ENCODE measurements around the gene TTK.
A peak's percentile ranks its signal among the peaks of the same experiment; 100 is the strongest.

TTK gene

DNA sequence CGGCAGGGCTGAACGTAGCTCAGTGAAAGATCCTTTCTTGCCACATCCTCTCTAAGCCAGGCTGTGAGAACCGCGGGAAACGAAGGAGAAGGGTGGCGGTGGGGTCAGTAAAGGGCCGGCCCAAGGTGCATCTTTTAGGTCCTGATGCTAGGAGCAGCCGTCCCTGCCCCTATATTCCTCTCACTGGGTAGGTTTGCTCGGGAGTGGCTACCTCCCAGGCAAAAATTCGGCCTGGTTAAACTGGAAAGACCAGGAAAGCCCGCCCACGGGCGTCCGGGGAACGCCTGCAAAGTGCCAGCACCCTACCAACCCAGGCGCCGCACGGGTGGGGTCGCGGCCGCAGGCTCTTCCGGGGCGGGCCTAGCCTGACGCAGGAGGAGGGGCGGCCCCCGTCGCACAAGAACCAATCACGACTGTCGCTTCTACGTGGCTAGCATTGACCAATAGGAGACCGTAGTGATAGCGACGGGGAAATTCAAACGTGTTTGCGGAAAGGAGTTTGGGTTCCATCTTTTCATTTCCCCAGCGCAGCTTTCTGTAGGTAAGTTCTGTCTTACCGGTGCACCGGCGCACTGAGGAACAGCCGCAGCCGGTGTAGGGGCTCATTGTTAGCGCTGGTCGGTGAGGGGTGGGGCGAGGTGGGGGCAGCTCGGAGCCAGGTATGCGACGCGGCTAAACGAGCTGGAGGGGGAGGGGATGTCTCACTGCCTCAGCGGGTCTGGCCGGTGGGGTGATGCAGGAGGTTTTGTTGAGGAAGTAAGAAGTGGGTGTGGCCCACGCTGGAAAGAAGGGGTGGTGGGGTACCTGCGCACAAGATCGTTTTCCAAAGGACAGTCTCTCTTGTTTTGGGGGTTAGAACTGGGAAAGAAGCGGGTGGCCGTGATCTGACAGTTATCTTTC, at the start of gene TTK:
Gene TTK (plus strand): TSS at position 477 of the 900 bp plus-strand sequence. CDS start 1,195 bp downstream, outside the sequence.
- peak; percentile 100 for ATAC-seq

DNA sequence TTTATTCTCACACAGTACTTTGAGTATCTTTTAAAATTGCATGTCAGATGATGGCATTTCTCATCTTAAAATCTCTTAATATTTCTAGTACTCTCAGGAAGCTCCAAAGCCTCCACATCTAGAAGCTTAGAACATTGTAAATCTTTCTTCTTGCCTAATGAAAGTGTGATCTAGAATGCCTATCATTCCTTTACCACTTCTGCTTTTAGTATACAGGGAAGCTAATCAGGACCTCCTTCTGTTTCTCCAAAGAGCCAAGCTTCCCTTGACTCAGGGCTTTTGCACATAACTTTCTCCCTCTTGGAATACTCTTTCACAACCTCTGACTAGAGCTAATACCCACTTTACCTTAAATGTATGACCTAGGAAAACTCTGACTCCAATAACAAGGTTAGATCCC, 49.6 kb upstream of the TTK start:
- no peak for ATAC-seq

DNA sequence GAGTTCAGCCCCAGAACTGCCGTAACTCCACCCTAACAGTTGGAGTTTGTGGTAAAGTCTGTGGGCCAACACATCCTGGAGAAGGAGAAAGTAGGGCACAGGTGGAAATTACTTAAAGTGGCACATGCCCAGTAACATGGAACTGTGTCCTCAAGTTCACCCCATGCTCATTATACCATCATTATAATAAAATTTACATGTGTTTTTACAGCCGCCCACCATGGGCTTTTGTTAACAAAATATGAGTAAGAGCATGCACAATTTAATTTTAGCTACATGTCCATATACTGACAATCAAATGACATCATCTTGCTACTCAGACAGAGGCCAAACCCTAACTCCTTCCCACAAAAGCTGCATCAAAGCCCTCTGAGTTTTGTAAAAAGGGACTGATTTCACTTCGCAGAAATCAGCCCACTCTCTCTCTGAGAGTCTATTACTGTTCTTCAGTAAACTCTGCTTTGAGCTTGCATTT, 39.8 kb upstream of the TTK start:
- no peak for ATAC-seq

DNA sequence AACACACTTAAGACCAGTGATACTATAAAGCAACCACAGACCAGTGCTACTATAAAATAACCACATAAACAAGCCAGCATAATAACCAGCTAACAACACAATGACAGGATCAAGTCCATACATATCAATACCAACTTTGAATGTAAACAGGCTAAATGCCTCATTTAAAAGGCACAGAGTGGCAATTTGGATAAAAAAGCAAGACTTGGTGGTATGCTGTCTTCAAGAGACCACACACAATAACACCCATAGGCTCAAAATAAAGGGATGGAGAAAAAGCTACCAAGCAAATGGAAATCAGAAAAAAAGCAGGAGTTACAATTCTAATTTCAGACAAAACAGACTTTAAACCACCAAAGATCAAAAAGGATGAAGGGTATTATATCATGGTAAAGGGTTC, 37.3 kb upstream of the TTK start:
- ATAC-seq, result no peak

DNA sequence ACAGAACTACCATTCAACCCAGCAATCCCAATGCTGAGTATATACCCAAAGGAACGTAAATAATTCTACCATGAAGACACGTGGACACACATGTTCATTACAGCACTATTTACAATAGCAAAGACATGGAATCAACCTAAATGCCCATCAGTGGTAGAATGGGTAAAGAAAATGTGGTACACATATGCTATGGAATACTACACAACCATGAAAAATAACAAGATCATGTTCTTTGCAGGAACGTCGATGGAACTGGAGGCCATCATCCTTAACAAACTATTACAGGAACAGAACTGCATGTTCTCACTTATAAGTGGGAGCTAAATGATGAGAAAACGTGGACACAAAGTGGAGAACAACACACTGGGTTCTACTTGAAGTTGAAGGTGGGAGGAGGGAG, 34.7 kb upstream of the TTK start:
- no peak for ATAC-seq

DNA sequence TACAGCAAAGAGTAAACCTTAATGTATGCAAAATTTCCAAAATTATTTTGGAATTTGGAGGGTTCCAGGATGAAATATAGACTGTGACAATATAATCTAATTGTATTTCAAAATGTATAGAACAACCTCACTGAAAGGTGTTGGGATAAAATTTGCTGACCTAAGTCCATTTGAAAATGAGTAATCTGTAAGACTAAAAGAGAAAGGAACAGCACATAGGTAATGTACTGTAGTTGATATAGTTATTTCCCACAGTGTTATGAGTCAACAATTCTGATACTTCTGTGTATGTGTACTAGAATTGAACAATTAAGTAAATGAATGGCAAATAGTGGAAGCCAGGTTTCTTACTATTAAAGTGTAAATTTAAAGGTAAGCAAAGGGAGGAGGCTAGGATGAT, 33.3 kb upstream of the TTK start:
- no peak for ATAC-seq

DNA sequence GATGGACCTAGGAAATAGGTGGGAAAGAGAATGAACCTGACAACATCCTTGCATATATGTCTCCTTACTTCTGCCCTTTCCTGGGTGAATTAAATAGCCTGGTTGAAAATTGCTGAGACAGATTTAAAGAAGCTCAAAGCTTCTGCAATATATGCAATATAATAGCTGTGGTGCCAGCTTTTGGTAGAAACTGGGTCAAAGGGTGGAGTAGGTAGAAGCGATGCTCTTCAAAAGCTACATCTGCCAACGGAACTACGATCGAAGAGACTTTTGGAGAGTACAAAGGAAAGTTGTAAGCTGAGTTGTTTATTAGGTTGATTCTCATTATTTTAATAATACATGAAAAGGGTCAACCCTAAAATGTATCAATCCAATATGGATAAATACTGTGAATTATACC, 22.8 kb upstream of the TTK start:
- ATAC-seq, result no peak

DNA sequence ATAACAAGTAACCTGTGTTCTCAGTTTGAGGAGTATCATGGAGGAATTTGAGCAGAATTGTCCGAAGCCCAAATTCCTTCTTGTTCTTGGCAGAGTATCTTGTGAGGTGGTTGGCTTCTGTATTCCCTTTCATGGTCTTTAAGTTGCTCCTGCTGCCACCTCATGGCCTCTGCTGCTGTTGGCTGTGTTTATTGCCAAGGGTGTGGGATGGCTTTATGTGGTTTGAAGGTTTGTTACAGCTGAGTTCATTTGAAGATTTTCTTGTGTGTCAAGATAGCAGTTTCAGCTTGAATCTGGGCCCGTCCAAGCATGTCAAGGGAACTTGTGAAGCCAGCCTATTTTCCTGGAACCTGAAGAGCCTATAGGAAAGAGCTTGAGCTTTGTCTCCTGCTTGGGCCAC, 20.2 kb upstream of the TTK start:
- no peak for ATAC-seq

DNA sequence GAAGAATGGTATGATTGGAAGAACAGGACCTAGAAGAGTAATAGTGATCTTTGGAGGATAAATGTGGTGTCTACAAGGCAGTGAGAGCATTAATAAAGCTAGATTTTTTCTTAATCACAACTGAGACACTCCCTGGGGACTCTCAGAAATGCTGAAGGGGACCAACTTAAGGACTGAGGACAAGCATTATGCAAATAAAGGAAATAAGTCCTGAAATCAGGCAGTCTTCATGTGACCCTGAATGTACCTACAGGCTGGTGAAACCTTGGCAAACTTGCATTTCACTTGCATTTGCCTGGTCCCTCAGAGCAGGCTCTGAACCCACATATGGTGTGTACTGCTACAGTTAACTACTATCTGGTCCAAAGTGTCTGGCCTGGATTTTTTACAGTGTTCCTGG, 19.3 kb upstream of the TTK start:
- ATAC-seq, result no peak

DNA sequence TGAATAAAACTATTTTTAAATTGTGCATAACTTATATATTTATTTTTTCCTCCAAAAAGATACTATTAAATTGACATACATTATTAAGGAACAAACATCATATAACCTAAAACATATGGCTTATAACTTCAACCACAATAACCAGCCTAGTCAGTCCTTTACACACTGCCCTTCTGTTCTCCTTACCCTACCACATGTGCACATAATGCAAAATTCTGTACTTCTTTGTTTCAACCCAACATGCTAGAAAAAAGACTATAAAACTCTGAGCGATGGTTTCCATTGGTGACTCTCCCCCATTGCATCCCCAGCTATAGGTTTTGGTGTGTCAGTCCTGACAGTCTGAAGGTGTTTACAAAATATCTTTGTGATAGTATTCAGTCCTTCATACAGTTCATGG, 14.8 kb upstream of the TTK start:
- ATAC-seq, result no peak

DNA sequence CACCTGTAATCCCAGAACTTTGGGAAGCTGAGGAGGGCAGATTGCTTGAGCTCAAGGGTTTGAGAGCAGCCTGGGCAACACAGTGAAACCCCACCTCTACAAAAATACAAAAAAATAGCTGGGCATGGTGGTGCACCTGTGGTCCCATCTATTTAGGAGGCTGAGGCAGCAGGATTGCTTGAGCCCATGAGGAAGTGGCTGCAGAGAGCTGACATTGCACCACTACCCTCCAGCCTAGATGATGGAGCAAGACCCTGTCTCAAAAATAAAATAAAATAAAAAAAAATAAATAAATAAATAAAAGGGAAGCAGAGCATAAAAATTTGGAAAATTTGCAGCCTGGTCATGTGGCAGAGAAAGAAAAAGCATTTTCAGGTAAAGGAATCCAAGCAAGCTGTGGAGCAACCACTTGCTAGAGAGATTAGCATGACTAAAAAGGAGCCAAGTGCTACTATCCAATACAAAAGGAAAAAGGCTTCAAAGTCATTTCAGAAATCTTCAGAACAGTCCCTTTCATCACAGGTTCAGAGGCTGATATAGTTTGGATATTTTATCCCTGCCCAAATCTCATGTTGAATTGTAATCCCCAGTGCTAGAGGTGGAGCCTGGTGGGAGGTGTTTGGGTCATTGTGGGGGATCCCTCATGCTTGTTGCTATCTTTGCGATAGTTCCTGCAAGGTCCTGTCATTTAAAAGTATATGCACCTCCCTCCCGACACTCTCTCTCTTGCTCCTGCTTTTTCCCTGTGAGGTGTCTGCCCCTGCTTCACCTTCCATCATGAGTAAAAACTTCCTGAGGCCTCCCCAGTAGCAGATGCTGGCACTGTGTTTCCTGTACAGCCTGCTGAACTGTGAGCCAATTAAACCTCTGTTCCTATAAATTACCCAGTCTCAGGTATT, 11.2 kb upstream of the TTK start:
- no peak for ATAC-seq

DNA sequence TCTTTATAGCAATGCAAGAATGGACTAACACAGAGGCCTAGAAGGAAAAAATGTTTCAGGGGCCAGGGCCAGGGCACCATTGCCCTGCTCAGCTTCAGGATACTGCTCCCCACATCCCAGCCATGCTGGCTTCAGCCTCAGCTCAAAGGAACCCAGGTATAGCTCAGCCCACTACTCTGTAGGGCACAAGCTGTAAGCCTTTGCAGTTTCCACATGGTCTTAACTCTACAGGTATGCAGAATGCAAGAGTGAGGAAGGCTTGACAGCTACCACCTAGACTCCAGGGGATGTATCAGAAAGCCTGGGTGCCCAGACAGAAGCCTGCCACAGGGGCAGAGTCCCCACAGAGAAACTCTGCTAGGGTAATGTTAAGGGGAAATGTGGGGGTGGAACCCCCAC, 10.5 kb upstream of the TTK start:
- peak in 1 of 2 donors; percentile 21 for ATAC-seq

DNA sequence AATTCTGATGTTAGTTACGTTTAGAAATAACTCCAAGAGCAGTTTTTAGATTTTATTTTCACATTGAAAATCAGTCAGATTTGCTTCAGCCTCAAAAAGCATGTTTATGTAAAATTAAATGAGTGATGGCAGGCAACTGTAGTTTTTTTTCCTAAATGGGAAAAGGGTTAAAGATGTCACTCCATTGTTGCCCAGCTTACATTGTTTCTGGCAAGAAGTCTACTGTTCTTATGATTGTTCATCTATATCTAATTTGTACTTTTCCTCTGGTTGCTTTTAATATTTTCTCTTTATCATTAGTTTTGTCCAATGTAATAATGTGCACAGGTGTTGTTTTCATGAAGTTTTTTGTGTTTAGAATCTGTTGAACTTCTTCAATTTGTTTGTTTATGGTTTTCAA, 6.7 kb upstream of the TTK start:
- no peak for ATAC-seq

DNA sequence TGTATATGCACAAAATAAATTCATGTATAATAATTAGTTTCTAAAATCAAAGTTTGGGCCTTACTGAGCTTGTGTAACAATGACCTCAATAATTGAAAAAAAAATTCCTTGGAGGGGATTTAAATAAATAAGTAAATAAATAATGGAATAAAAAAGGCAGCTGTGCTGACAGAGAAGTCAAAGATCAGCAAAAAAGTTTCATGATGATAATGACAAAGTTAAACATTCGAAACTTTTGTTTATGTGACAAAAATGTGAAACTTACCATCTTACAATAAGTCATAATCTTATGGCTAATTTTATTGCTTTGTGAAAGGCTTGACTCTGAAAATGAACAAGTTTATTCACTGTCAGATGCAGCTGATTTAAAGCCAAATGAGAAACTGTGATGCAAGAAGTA, 3.1 kb upstream of the TTK start:
- no peak for ATAC-seq

DNA sequence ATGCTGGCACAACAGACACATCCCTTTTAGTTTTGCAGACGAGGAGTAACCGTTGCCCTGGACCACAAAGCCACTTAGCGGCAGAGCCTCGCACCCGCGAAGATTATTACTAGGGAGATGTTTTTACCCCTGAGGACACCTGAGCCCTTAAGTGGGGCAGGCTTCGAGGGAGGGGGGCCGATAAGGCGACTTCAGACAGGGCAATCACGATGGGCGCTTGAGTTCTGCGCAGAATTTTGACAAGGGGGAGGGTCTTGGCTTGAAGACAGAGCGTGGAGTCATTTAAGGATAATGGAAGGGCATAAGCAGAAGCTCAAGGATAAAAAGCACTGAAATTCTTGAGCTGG, 650 bp upstream of the TTK start:
- peak; percentile 6 to 7 for ATAC-seq

DNA sequence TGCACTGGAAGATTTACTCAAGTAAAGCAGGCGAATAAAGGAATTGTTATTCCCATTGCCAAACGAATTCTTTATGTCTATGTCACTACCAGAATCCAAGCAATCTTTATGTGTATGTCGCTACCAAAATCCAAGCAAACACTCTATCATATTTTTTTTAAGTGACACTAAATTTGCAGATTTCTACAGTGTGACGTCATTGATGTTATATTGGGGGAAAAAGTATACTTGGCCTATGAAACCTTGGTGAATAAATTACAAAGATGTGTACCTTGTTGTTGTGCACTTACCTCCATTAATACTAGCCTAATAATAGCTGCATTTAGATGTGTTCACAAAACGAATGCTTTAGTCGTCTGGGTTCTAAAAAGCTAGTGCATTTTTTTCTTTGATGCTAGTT, 957 bp downstream of the TTK start:
- ATAC-seq, result no peak

DNA sequence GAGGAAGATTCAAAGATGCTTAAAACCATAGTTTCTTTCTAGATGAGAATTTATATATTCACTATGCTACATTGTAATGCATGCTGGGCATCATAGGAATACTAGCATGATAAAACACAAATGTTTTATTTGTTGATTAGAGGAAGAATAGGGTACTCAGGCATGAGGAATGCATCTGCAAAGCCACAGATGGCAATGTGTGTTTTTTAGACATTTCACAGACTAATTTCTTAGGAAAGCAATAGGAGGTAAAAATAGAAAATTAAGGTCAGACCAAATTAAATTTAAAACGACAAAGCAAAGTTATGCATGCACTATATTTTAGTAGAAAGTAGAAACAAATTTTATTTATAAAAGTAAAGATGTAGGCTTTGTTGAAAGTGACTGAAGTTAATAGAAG, 2.1 kb downstream of the TTK start:
- no peak for ATAC-seq

DNA sequence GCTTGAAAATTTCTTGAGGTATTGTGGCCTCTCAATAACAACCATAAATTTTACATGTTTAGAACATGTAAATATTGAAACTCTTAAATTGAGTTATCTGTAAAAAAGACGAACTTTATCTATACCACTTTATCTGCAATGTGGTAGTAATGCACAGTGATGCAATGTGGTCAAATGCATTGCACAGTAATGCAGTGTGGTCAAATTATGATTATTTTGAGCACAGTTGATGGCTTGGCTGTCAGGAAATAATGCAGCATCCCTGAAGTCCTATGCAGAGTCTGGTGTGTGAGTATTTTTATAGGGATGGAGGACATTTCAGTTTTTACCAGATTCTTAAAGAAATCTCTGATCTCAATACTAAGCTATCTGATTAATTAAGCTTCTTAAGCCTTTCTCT, 5.1 kb downstream of the TTK start:
- ATAC-seq, result no peak

DNA sequence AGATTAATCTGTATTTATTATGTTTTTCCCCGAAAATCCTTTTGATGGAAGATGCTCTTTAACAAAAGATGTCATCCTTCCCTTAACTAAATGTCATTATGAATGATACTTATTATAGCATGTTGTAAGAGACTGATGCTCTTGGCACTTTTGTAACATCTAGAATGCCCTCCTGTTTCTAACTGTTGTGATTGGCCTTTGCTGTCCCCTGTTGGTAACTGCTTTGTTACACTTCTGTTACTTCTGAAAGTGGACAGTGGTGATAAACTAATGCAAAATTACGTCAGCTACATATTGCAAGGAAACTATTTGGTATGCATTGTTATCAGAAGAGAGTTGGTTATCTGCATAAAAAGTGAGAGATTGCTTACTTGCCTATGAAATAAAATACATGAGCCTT, 5.8 kb downstream of the TTK start:
- ATAC-seq, result no peak

DNA sequence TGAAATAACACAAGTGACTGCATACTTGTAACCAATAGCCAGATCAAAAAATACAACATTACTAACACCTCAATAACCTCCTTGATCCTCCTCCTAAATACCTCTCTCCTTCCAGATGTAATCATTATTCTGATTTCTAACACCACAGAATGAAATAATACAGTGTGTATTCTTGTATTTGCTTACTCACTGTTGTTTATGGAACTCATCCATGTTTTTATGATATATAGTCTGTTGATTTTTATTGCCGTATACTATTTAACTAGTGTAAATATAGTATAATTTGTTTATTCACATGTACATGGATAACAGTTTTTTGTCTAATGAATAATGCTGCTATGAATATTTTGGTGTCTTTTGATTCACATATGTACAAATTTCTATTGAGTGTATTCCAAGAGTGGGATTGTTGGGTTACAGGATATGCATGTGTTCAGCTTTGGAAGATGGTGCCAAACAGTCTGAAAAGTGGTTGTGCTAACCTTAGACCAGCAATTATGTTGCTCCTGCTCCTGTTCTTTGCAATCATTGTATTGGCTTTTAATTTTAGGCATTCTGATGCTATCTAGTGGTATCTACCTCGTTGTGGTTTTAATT, 11.5 kb downstream of the TTK start:
- no peak for ATAC-seq

DNA sequence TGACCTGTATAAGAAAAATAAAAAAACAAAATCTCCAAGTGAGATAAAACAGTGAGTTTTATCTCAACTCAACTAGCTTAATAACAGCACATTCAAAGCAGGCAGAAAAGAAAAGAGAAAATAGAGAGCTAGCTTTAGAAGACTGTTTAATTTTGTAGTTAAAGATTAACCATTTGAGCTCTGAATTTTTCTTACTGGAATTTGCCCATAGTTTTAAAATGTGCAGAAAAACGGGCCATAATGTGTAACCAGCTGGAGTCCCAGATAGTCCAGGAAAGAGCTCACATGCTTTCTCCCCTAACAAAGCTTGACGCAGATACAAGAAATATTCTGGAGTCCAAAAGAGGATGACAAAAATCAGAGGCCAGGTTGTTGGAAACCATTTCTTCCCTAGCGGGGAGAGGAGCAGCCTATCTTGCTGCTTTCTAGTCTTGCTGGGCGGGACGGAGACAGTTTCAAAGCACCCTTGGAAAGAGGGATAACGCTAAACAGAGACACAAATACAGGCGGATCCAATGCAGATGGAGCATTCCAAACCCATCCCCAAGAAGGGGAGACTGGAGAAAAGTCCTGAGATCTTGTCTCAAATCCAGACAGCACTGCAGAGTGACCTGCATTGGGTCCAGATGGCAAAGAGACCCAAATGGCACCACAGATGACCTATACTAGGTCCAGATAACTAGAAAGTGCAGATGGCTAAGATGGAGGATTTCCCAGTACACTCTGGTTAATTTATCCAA, 16.1 kb downstream of the TTK start:
- ATAC-seq, result no peak

DNA sequence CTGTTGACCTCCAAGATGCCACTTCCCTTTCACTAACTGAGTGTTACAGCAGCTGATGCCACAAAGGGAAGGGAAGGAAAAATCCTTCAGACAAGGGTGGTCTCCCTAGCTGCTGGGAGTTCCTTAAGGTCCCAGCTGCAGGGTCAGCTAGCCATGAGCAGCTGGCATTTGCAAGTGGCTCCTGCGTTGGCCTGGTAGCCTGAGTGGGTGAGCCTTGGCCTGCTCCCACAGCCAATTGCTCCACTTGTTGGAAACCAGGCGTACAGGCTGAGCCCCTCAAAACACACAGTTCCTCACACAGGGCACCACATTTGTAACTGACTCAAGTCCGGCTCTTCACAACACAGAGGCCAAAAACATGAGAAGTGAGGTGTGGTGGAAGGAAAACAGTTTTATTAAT, 16.7 kb downstream of the TTK start:
- ATAC-seq, result no peak

DNA sequence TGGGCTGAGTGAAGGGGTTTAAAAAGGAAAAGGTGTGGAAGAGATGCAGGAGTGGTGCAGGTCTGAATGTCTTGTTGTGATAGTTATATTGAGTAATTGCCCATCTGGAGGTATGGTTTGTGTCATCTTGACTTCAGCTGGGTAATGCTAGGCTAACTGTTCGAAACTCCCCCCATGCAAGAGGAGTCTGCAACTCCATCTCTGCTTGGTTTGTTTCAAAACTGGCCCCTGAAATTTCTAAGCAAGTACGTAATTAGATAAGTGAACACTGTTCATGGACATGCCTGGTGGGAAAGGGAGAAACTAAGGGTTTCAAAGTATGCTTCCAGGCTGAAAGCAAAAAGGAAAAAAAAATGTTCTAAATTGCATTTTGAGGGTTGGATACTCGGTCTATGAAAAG, 17.1 kb downstream of the TTK start:
- no peak for ATAC-seq
